Stimulated activated memory B cell treated with anti-CD40 and anti-IgM and Interleukin-4, amounts not matched to agents 10 μg/mL and 1 μg/mL and 100 μg/mL, for 72 hours (primary cell): ENCODE results near the gene FNBP1L.

Experiments used
- ATAC-seq: fragments of 150-1000 bp; cut with Tn5 transposase; 2 replicates; pipeline ENCODE4 v1.10.0; 2021
- H3K27ac Mint-ChIP-seq: one replicate; pipeline ENCODE4 v1.8.0; 2022; ENCODE audit warnings: mild to moderate bottlenecking, mixed read lengths
- H3K27me3 Mint-ChIP-seq: one replicate; pipeline ENCODE4 v1.8.0; 2022; ENCODE audit warnings: mixed read lengths
- H3K36me3 Mint-ChIP-seq: one replicate; pipeline ENCODE4 v1.8.0; 2022; ENCODE audit warnings: mixed read lengths
- H3K4me1 Mint-ChIP-seq: one replicate; pipeline ENCODE4 v1.8.0; 2022; ENCODE audit warnings: mixed read lengths
- H3K4me3 Mint-ChIP-seq: one replicate; pipeline ENCODE4 v1.8.0; 2022; ENCODE audit warnings: mild to moderate bottlenecking, moderate library complexity, mixed read lengths
- H3K9me3 Mint-ChIP-seq: one replicate; pipeline ENCODE4 v1.8.0; 2022; ENCODE audit warnings: mixed read lengths

FNBP1L gene

GRCh38 chr1:93437976-93438605 lies 9.8 kb upstream of the FNBP1L start:
- H3K4me3 Mint-ChIP-seq, result no peak overlapping the region
- no peak overlapping the region for H3K27ac Mint-ChIP-seq
- H3K27me3 Mint-ChIP-seq, result no peaks in the 10 kb centered on the region
- H3K9me3 Mint-ChIP-seq, result no peaks in the 10 kb centered on the region
- no peaks in the 10 kb centered on the region for H3K4me1 Mint-ChIP-seq
- H3K36me3 Mint-ChIP-seq, result no peaks in the 10 kb centered on the region
- peak; percentile 66 for ATAC-seq

GRCh38 chr1:93438716-93439115 lies 9.2 kb upstream of the FNBP1L start:
- H3K9me3 Mint-ChIP-seq, result no peaks in the 10 kb centered on the region
- no peaks in the 10 kb centered on the region for H3K4me1 Mint-ChIP-seq
- no peaks in the 10 kb centered on the region for H3K27me3 Mint-ChIP-seq
- H3K36me3 Mint-ChIP-seq, result no peaks in the 10 kb centered on the region
- no peak for ATAC-seq
- H3K27ac Mint-ChIP-seq, result no peak overlapping the region
- no peak overlapping the region for H3K4me3 Mint-ChIP-seq

- no peak for ATAC-seq
- H3K27me3 Mint-ChIP-seq, result no peaks in the 10 kb centered on the region
- H3K27ac Mint-ChIP-seq, result no peak overlapping the region
- no peaks in the 10 kb centered on the region for H3K36me3 Mint-ChIP-seq
- no peak overlapping the region for H3K4me3 Mint-ChIP-seq
- no peaks in the 10 kb centered on the region for H3K4me1 Mint-ChIP-seq
- no peaks in the 10 kb centered on the region for H3K9me3 Mint-ChIP-seq
Observed at GRCh38 chr1:93440272-93440671, 7.6 kb upstream of the FNBP1L start.

- no peak overlapping the region for H3K27ac Mint-ChIP-seq
- H3K36me3 Mint-ChIP-seq, result no peaks in the 10 kb centered on the region
- ATAC-seq, result no peak
- H3K4me3 Mint-ChIP-seq, result no peak overlapping the region
- no peaks in the 10 kb centered on the region for H3K27me3 Mint-ChIP-seq
- no peaks in the 10 kb centered on the region for H3K4me1 Mint-ChIP-seq
- no peaks in the 10 kb centered on the region for H3K9me3 Mint-ChIP-seq
Observed at GRCh38 chr1:93440706-93441105, 7.2 kb upstream of the FNBP1L start.

GRCh38 chr1:93441589-93441988 lies 6.3 kb upstream of the FNBP1L start:
- H3K27me3 Mint-ChIP-seq, result no peaks in the 10 kb centered on the region
- ATAC-seq, result no peak
- no peak overlapping the region for H3K4me3 Mint-ChIP-seq
- no peaks in the 10 kb centered on the region for H3K36me3 Mint-ChIP-seq
- H3K9me3 Mint-ChIP-seq, result no peaks in the 10 kb centered on the region
- H3K27ac Mint-ChIP-seq, result no peak overlapping the region
- H3K4me1 Mint-ChIP-seq, result no peaks in the 10 kb centered on the region

- ATAC-seq, result no peak
- H3K9me3 Mint-ChIP-seq, result no peaks in the 10 kb centered on the region
- H3K36me3 Mint-ChIP-seq, result no peaks in the 10 kb centered on the region
- H3K4me3 Mint-ChIP-seq, result no peak overlapping the region
- no peak overlapping the region for H3K27ac Mint-ChIP-seq
- H3K27me3 Mint-ChIP-seq, result no peaks in the 10 kb centered on the region
- H3K4me1 Mint-ChIP-seq, result peaks cover 3% of the 10 kb centered on the region
Observed at GRCh38 chr1:93442008-93442666, 5.8 kb upstream of the FNBP1L start.

- Mint-ChIP-seq H3K4me1 (peaks cover 6% of the 10 kb centered on the region), H3K27ac (no peak overlapping the region), H3K36me3 (no peaks in the 10 kb centered on the region), H3K27me3 (no peaks in the 10 kb centered on the region), H3K9me3 (no peaks in the 10 kb centered on the region), H3K4me3 (no peak overlapping the region)
- ATAC-seq, result no peak
Observed at GRCh38 chr1:93442741-93443140, 5.2 kb upstream of the FNBP1L start.

GRCh38 chr1:93443454-93443853 lies 4.5 kb upstream of the FNBP1L start:
- Mint-ChIP-seq H3K27me3 (peaks cover under 1% of the 10 kb centered on the region), H3K9me3 (no peaks in the 10 kb centered on the region), H3K27ac (no peak overlapping the region), H3K4me1 (peaks cover 6% of the 10 kb centered on the region), H3K4me3 (no peak overlapping the region), H3K36me3 (no peaks in the 10 kb centered on the region)
- no peak for ATAC-seq

GRCh38 chr1:93446837-93447451 lies 974 bp upstream of the FNBP1L start:
- peaks cover 8% of the 10 kb centered on the region for H3K27me3 Mint-ChIP-seq
- H3K27ac Mint-ChIP-seq, result peak overlapping the region; percentile 80

GRCh38 chr1:93448292-93448982 lies 519 bp downstream of the FNBP1L start:
- Mint-ChIP-seq H3K27me3 (peaks cover 8% of the 10 kb centered on the region), H3K36me3 (no peaks in the 10 kb centered on the region), H3K9me3 (no peaks in the 10 kb centered on the region), H3K27ac (peak overlapping the region; percentile 80), H3K4me3 (peak overlapping the region; percentile 96), H3K4me1 (peaks cover 27% of the 10 kb centered on the region)
- ATAC-seq, result peak; percentile 73

More at GRCh38 chr1:93446837-93447451, 974 bp upstream of the FNBP1L start:
- Mint-ChIP-seq H3K9me3 (no peaks in the 10 kb centered on the region), H3K36me3 (no peaks in the 10 kb centered on the region), H3K4me1 (peaks cover 24% of the 10 kb centered on the region), H3K4me3 (peak overlapping the region; percentile 96)
- ATAC-seq, result no peak

GRCh38 chr1:93448983-93449804 lies 1.3 kb downstream of the FNBP1L start:
- peak overlapping the region; percentile 96 for H3K4me3 Mint-ChIP-seq
- H3K27me3 Mint-ChIP-seq, result peaks cover 8% of the 10 kb centered on the region
- peaks cover 27% of the 10 kb centered on the region for H3K4me1 Mint-ChIP-seq
- no peaks in the 10 kb centered on the region for H3K9me3 Mint-ChIP-seq
- no peaks in the 10 kb centered on the region for H3K36me3 Mint-ChIP-seq
- no peak for ATAC-seq
- H3K27ac Mint-ChIP-seq, result peak overlapping the region; percentile 80

- Mint-ChIP-seq H3K4me3 (no peak overlapping the region), H3K9me3 (no peaks in the 10 kb centered on the region), H3K27me3 (peaks cover 8% of the 10 kb centered on the region), H3K4me1 (peaks cover 27% of the 10 kb centered on the region), H3K27ac (no peak overlapping the region), H3K36me3 (no peaks in the 10 kb centered on the region)
- no peak for ATAC-seq
Observed at GRCh38 chr1:93450321-93450720, 2.4 kb downstream of the FNBP1L start.

- Mint-ChIP-seq H3K27ac (no peak overlapping the region), H3K4me1 (peaks cover 16% of the 10 kb centered on the region), H3K4me3 (no peak overlapping the region), H3K9me3 (no peaks in the 10 kb centered on the region), H3K27me3 (peaks cover 3% of the 10 kb centered on the region), H3K36me3 (peaks cover 7% of the 10 kb centered on the region)
- no peak for ATAC-seq
Observed at GRCh38 chr1:93453911-93454310, 6.0 kb downstream of the FNBP1L start.

GRCh38 chr1:93459126-93459525 lies 11.2 kb downstream of the FNBP1L start:
- ATAC-seq, result no peak
- Mint-ChIP-seq H3K36me3 (peaks cover 11% of the 10 kb centered on the region), H3K4me3 (no peak overlapping the region), H3K9me3 (no peaks in the 10 kb centered on the region), H3K27ac (no peak overlapping the region), H3K4me1 (no peaks in the 10 kb centered on the region), H3K27me3 (no peaks in the 10 kb centered on the region)

- Mint-ChIP-seq H3K27me3 (no peaks in the 10 kb centered on the region), H3K9me3 (peaks cover 9% of the 10 kb centered on the region), H3K27ac (no peak overlapping the region), H3K4me3 (no peak overlapping the region), H3K36me3 (peaks cover 21% of the 10 kb centered on the region), H3K4me1 (peaks cover 5% of the 10 kb centered on the region)
- no peak for ATAC-seq
Observed at GRCh38 chr1:93461236-93461635, 13.3 kb downstream of the FNBP1L start.
